HEK293T (cell line): ENCODE measurements around the gene IRAK1.

Source experiments
- BHLHE40 ChIP-seq: fragments of 450-650 bp; IDR thresholded peaks from 2 replicates; pipeline ENCODE4 v1.6.1; 2016; ENCODE audit warnings: mild to moderate bottlenecking, moderate library complexity, borderline replicate concordance
- CTBP1 ChIP-seq: fragments of 450-650 bp; IDR thresholded peaks from 2 replicates; pipeline ENCODE4 v1.6.1; 2016; ENCODE audit warnings: borderline replicate concordance
- FOXK2 ChIP-seq: fragments of 450-650 bp; IDR thresholded peaks from 2 replicates; pipeline ENCODE4 v1.6.1; 2016; ENCODE audit warnings: mild to moderate bottlenecking
- FOXM1 ChIP-seq: fragments of 450-650 bp; IDR thresholded peaks from 2 replicates; pipeline ENCODE4 v1.6.1; 2017; ENCODE audit warnings: mild to moderate bottlenecking, borderline replicate concordance
- HDGF ChIP-seq: fragments of 450-650 bp; IDR thresholded peaks from 2 replicates; pipeline ENCODE4 v1.6.1; 2017; ENCODE audit warnings: antibody characterized with exemption, borderline replicate concordance
- L3MBTL2 ChIP-seq: fragments of 450-650 bp; conservative IDR thresholded peaks from 2 replicates; pipeline ENCODE4 v1.6.1; 2016; ENCODE audit warnings: mild to moderate bottlenecking
- LEF1 ChIP-seq: fragments of 450-650 bp; IDR thresholded peaks from 2 replicates; pipeline ENCODE4 v1.6.1; 2017; ENCODE audit warnings: mild to moderate bottlenecking, borderline replicate concordance
- NFRKB ChIP-seq: fragments of 450-650 bp; IDR thresholded peaks from 2 replicates; pipeline ENCODE4 v1.6.1; 2016; ENCODE audit warnings: mild to moderate bottlenecking, moderate library complexity
- PKNOX1 ChIP-seq: fragments of 450-650 bp; IDR thresholded peaks from 2 replicates; pipeline ENCODE4 v1.6.1; 2016
- SP1 ChIP-seq: fragments of 450-650 bp; IDR thresholded peaks from 2 replicates; pipeline ENCODE4 v1.6.1; 2017
- SUZ12 ChIP-seq: fragments of 450-650 bp; IDR thresholded peaks from 2 replicates; pipeline ENCODE4 v1.6.1; 2016; ENCODE audit warnings: mild to moderate bottlenecking
- TARDBP ChIP-seq: fragments of 450-650 bp; IDR thresholded peaks from 2 replicates; pipeline ENCODE4 v1.6.1; 2016
- ZNF384 ChIP-seq: fragments of 450-650 bp; IDR thresholded peaks from 2 replicates; pipeline ENCODE4 v1.6.1; 2016

- TF ChIP-seq FOXM1, result no peak
- TF ChIP-seq SP1, result no peak
- no peak for TF ChIP-seq NFRKB
- TF ChIP-seq ZNF384, result no peak
- TF ChIP-seq PKNOX1, result no peak
- no peak for TF ChIP-seq FOXK2
- no peak for TF ChIP-seq SUZ12
- no peak for TF ChIP-seq L3MBTL2
- no peak for TF ChIP-seq LEF1
- no peak for TF ChIP-seq TARDBP
- no peak for TF ChIP-seq BHLHE40
- TF ChIP-seq CTBP1, result no peak
- TF ChIP-seq HDGF, result no peak
Measured at GRCh38 chrX:154006947-154007346, 12.8 kb downstream of the IRAK1 start.
